GM18526 (cell line): ENCODE data around the gene UTP14C.

ENCODE experiments used
- POLR2A ChIP-seq: IDR thresholded peaks from 3 replicates; pipeline ENCODE4 v1.6.1; 2011; ENCODE audit not compliant: insufficient read length; ENCODE audit errors: extremely low read depth

Gene UTP14C, protein sequence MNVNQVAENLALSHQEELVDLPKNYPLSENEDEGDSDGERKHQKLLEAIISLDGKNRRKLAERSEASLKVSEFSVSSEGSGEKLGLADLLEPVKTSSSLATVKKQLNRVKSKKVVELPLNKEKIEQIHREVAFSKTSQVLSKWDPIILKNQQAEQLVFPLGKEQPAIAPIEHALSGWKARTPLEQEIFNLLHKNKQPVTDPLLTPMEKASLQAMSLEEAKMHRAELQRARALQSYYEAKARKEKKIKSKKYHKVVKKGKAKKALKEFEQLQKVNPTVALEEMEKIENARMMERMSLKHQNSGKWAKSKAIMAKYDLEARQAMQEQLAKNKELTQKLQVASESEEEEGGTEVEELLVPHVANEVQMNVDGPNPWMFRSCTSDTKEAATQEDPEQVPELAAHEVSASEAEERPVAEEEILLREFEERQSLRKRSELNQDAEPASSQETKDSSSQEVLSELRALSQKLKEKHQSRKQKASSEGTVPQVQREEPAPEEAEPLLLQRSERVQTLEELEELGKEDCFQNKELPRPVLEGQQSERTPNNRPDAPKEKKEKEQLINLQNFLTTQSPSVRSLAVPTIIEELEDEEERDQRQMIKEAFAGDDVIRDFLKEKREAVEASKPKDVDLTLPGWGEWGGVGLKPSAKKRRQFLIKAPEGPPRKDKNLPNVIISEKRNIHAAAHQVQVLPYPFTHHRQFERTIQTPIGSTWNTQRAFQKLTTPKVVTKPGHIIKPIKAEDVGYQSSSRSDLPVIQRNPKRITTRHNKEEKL

DNA sequence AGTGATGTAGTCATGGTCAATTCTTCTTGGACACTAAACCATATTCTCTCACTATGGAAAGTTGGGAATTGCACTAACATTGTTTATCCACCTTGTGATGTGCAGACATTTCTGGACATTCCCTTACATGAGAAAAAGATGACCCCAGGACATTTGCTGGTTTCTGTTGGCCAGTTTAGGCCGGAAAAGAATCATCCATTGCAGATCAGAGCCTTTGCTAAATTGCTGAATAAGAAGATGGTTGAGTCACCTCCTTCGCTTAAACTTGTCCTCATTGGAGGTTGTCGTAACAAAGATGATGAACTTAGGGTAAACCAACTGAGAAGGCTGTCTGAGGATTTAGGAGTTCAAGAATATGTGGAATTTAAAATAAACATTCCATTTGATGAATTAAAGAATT, at the start of gene UTP14C:
UTP14C (plus strand) TSS at position 211 of the 400 bp plus-strand sequence. CDS start 4,114 bp downstream, outside the sequence.
- no peak for TF ChIP-seq POLR2A

DNA sequence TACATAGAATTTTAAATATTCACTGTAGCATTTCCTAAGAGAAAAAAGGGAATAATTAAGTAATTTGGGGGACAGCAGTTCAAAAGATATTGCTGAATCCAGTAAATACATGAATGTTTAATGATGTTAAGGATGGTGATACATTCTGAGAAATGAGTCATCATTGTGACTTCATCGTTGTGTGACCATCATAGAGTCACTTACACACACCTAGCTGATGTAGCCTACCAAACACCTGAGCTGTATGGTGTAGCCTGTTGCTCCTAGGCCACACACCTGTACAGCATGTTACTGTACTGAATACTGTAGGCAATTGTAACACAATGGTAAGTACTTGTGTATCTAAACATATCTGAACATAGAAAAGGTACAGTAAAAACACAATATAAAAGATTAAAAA, 48.1 kb upstream of the UTP14C start:
- no peak for TF ChIP-seq POLR2A

DNA sequence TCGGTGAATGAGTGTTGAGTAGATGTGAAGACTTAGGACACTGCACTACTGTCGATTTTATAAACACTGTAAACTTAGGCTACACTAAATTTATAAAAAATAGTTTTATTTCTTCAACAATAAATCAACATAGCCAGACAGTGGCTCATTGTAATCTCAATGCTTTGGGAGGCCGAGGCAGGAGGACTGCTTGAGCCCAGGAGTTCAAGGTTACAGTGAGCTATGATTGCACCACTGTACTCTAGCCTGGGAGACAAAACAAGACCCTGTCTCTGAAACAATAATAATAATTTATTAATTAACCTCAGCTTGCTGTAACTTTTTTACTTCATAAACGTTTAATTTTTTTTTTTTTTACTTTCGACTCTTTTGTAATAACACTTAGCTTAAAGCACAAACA, 47.6 kb upstream of the UTP14C start:
- TF ChIP-seq POLR2A: no peak

DNA sequence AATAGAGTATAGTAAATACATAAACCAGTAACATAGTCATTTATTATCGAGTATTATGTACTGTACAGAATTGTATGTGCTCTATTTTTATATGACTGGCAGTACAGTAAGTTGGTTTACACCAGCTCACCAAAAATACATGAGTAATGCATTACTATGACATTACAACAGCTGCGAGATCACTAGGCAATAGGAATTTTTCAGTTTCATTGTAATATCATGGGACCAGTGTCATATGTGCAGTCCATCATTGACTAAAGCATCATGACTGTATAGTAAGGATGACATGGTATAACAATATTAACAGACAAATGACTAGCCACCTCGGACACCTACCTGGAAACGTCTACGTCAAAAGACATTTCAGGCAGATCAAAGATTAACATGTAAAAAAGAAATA, 46.9 kb upstream of the UTP14C start:
- TF ChIP-seq POLR2A: no peak

DNA sequence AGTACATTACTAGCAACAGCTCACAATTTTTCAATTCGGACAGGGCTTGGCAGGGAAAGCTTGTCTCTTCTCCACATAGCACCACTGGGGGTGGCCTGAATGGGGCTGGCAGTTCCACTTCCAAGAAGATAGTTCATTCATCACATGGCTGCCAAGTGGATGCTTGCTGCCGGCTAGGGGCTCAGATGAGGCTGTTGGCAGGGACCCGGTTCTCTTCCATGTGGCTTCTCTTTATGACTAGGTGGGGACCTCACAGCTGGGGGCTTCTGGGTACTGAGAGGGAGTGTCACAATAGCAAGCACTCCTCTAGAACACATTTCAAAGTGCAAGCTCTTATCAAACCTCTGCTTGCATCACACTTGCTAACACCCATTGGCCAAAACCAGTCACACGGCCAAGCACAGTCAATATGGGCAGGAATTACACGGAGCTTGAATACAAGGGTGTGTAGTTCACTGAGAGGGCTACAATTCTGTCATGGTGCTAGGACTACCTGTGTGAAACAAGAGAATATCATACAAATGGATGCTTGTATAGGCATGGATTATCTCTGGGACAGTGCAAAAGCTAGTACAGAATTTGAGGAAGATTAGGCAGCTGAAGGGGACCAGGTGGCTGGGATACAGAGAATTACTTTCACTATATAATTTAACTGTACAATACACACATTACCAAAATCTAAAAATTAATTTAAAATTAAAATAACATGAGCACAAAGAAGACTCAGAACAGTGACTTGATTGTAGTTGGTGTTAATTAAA, 45.5 kb upstream of the UTP14C start:
- no peak for TF ChIP-seq POLR2A

DNA sequence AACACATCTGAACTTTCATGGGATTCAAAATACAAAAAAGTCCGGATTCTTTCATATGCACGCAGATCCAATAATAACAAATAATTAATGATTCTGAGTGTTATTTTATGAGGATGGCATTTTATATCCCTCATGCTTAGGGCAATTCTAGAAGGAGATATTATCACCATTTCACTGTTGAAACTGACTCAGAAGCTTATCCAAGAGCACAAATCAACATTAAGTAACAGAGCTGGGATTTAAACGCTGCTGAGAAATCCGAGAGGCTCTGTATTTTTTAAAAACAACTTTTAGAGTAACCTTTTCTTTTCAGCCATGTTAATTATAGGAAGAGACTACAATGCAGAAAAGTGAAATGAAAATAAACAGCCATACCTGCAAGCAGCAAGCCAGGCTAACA, 43.6 kb upstream of the UTP14C start:
- TF ChIP-seq POLR2A: no peak

DNA sequence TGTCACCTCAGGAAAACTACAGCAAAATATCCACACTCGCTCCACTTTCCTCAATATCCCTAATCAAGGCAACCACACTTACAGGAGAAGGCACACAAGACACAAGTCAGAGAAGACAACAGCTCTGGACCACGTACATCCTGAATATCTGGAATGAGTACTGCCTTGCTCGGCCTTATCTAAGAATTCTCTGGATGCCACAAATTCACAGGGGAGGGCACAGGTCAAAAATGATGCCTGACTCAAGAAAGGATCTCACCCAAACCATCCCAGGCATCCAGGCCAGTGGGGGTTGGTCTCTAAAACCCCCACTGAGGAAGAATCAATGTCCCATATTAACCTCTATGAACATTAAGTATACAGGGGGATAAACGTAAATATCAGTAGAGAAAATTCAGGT, 43.1 kb upstream of the UTP14C start:
- TF ChIP-seq POLR2A: no peak

DNA sequence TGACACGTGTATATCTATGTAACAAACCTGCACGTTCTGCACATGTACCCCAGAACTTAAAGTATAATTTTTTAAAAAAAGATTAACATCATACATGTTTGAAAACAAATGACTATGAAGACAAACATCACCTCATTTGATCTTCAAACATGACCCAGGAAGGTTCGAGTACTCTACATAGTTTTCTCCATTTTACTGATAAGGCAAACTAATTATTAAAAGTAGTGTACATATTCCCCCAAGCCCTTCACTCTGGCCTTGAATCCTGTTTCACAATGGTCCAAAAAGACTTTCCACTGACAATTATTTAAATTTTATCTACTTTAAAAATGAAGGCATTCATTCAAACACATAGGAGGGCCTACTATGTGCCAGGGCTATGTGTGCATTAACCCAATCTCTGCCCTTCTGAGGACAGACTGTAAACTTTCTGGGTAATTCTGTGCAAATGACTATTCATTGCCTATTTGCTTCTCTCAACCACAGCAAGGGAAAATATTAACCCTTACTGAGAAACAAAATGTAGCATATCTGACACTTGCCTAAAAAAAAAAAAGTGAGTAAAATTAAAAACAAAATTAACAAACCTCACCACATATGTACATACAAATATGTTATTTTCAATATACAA, 35.4 kb upstream of the UTP14C start:
- no peak for TF ChIP-seq POLR2A

DNA sequence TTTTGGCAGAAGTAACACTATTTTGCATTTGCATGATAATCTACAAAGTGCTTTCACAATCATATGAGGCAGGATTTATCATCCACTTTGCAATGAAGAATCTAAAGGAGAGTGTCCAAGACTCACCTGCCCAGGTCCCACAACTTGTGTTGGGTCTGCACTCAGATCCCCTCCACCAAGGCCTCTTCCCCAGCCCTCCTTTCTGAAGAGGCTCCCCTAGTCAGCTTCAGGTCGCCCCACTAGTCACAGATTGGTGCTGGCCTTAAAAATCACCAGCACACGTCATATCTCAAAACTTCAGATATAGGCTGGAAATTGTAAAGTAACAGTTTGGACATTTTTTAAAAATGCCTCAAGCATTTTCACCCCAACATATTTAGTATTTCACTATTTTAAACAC, 30.8 kb upstream of the UTP14C start:
- TF ChIP-seq POLR2A: no peak

DNA sequence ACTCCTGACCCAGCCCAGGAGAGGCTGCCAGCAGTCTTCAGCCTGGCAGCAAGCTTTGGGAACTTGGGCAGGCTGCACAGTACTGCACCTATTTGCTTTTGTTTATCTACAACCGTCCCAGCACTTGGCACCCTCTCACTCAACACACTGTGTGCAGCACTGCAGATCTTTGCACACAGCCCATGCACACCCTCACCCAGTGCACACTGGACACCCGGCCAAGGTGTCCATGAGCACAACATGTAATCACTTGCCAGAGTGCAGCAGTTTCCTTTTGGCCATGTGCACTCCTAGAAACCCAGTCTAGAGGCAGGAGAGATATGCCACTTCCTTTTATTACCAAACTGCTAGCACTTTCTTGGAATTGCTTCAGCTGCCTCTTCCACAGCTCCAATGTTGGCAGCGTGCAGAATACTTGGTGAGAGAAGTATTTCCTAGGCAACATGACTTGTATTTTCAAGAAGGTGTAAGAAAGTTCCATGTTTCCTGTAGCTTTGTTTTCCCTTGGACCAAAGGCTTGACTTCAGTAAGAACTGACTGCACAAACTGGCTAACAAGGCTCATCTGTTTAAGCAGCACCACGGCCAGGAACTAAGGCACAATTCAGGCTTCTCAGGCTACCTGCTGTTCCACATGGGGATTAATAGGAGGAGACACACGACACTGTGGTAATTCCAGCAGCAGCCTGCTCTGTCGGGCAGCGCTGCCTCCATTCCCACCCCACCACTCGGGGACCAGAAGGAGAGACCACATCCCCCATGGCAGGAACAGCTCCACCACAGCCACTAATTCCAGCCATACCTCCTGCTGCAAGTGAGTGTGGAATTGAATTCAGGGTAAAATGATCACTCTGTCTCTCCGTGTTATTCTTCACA, 28.6 kb upstream of the UTP14C start:
- no peak for TF ChIP-seq POLR2A

DNA sequence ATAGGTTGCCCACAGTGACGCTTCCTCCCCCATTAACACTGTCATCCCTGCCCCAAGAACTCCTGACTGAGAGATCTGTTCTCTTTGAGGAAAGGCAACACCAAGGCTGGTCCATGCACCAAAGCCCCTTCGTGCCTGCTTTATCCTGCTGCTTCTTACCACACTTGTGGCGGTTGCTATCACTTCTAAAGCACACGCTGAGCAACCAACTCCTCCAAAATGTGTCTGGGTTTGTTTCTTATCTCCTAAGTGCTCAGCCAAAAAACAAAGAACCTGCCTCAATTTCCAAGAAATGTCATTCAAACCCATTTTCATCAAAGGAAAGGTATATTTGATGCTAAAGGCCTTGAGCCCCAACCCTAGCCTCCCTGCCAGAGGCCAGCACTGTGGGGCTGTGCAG, 27.9 kb upstream of the UTP14C start:
- TF ChIP-seq POLR2A: no peak

DNA sequence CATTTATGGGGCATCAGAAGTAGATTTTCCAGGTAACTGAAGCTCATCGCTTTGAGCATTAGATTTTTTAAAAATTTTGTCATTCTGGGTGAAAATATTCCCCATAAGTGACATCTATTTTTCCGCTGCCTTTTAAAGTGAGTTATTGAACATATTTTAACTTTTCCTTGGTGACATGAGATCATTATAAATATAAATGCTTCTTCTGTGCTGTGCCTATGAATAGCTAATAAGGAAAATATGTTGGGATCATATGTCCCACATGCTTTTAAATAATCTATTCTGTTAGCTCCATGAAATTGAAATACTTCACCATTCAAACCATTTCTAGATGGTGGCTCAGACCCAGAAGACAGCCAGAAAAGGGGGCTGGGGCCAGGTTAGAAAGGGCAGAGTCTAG, 27.3 kb upstream of the UTP14C start:
- no peak for TF ChIP-seq POLR2A

DNA sequence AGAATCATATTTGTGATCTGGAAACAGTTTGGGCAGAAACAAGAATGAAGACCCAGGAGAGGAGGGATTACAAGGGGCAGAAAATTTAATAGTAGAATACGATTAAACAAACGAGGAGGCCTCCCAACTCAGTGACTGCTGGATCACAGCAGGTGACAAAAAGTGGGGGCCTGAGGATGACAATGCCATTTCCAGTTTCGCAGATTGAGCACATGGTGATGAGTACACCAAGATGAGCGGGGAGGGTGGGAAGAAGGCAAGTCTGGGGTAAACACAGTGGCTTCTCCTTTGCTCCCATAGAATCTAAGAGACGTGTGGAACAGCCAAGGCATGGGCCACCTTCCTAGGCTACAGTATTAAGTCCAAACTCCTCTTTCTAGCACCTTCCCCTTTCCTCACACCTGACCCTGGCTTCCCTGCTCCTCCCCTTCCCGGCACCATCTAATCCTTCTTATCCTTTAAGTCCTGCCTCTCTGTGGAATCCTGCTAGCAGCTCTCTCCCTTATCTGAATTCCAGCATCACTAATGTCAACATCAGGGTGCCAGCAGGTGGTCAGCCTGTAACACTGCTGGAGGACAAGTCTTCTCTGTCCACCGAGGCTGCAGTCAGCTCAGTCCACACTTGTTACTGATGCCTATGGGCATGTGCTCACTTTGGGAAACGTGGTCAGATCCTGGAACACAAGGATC, 26.7 kb upstream of the UTP14C start:
- TF ChIP-seq POLR2A: no peak

DNA sequence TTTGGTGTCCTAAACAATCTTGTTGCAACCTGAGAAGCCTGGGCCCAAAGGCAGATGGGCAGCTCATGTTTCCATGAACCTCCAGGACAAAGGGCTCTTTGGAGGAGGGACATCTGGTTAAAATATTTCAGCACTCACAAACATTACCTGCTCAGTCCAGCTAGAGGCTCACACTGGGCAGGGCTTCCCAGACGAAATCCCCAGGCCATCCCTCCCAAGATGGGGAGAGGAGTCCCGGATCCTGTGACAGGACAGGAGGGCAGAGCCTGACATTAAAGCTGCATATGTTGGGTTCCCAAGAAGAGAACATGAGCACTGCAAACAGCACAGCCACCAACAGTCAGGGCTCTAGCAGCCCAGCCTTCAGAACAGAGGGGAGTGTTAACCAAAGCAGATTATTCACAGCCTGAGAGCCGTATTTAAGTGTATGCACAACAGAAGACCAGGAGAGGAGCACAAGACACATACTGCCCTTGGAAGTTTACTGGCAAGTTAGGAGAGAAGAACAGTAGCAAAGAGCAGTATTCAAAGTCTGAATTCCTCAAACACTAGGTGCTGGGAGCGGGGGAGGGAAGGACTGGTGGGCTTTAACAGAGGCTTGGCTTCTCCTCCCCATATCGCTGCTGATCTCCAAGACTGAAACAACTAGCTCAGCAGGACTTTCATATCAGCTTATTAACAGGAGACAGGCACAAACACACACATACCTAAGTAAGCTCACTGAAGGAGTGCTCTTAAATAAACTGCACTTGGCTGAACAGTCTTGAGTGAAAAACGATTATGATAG, 25.6 kb upstream of the UTP14C start:
- TF ChIP-seq POLR2A: no peak
